EL (cell line): ENCODE data around the gene LINC01488.

Experiments
- DNase-seq: peaks from one replicate; pipeline ENCODE4 v3.0.0-alpha.2; 2016

The LINC01488 gene

DNA sequence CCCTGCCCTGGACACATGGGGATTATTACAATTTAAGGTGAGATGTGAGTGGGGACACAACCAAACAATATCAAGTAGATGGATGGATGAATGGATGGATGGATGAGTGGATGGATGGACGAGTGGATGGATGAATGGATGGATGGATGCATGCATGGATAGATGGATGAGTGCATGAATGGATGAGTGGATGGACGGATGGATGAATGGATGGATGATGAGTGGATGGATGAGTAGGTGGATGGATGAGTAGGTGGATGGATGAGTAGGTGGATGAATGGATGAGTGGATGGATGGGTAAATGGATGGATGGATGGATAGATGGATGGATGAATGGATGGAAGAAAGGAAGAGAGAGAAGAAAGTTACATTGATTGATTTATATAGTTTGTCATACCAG is 859 bp downstream of the LINC01488 start:
- no peak for DNase-seq

DNA sequence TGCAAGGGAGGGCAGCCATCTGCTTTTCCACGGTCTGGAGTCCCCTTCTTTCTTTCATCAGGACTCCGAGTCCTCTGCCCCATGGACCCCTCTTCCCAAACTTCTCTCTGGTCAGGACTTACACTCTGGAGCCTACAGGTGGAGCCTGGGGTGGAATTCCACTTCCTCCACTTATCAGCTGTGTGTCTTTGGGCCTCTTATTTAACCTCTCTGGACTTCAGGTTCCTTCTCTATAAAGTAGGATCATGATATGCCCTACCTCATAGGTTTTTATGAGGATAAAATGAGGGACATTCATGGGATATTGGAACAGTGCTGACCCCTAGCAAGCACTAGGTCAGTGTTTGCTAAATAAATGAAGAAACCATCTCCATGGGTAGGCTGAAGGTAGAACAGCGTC is 1.7 kb downstream of the LINC01488 start:
- DNase-seq: no peak

DNA sequence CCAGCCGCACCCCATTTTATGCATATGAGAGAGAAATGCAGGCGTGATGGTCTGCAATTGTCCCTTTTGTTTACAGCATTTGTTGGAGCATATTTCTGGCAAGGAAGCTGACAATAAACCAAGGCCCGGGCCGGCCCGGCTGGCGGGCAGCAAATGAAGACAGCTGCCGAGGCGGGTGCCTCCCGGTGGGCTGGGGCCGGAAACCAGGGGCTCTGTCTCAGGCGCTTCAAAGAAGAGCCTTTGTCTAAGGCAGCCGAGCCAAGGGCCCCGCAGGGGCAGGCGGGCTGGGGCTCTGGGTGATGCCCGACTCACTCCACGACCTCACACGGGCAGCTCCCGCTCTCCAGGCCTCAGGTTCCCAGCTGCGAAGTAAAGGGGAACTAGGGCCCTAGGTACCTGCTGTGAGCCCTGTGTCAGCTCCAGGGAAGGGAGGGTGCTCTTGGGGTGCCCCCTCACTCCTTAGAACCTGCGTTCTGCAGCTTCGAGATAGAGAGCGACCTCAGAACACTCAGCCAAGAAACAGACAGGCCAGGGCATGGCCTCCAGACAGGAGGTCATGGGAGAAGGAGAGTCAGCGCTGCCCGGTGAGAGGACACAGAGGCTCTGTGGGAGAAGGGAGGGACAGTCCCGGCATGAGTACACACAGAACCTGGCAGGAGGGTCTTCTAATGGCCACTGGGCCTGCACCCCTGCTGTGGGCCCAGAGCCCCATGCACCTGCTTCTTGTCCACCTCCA is 2.4 kb downstream of the LINC01488 start:
- DNase-seq: no peak

GRCh38 chr11:69484427-69485259 is 3.2 kb downstream of the LINC01488 start:
- DNase-seq: no peak

DNA sequence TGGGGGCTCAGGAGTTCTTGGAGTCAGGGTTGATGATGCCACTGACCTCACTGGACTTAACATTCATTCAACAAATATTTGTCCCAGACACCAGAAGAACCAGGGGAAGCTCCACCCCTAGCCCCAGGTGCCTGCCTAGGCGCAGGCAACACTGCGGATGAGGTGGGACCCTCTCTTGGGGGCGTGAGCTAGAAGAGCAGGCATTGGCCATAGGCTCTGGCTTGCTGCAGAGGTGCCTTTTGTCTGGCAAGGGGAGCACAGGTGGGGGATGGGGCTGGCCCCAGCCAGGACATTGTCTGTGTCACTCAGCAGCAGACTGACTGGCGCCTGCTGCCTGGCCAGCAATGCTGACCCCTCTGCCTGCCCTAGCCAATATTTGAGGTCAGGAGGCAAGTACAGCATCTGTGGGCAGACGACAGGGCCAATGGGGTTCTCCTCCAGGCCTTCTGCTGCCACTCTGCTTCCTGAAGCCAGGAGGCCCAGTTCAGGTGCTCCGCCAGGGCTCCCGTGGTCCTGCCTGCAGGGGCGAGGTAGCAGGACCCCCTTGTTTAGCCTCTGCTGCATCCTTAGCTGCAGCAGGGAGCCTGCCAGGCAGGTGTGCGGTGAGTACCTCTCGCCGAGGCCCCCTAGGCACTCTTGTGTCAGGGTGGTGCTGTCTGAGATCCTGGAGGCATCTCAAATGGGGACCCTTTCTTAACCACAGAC is 4.0 kb downstream of the LINC01488 start:
- no peak for DNase-seq

DNA sequence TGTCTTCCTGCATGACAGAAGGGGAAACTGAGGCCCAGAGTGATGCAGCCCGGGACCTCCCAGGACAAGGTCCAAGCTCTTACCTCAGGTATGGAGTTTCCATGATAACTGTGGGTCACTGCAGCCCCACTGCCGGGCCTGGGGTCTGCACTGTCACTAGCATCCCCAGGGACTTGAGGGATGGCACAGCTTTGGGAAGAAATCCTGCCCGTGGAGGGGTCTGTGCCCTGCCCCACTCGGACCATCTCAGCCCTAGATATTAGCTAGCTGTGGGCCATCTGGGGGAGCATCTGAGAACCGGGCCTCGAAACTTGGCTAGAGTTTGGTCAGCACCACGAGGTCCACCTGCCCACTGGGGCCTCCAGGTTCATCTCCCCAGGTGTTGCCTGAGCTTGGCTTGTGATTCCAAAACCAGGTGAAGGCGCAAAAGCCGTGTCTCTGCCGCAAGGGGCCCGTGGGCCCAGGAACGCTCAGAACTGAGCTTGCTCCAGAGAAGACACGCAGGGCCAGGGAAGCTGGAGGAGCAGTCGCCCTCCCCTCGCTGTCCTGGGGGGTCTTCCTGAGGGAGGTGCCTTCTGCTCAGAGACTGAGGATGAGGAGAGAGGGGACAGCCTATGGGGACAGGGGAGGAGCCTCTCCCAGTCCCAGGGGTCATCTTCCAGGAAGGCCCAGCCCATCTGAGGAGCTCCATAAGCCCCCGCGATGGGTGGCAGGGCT is 4.8 kb downstream of the LINC01488 start:
- no peak for DNase-seq

DNA sequence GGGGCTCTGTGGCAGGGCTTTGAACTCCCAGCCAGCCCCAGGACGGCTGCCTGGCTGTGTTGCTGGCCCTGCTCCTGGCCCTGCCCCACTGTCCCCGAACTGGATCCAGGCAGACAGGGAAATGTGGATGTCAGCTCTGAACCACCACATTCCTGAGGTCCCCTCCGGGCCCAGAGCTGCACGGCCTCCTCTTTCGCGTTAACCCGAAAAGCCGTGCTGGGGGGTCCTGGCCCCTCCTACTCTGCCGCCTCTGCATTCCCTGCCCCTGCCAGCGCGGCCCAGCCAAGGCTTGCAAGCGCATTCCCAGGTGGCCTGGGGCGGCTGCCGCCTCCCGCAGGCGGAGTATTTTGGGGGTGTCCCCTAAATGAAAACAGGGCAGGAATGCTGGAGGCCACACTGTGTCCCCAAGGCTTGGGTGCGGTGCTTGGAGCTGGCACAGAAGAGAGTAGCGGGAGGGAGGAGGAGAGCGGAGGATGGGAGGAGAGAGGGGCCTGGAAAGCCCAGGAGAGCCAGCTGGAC is 5.4 kb downstream of the LINC01488 start:
- no peak for DNase-seq

DNA sequence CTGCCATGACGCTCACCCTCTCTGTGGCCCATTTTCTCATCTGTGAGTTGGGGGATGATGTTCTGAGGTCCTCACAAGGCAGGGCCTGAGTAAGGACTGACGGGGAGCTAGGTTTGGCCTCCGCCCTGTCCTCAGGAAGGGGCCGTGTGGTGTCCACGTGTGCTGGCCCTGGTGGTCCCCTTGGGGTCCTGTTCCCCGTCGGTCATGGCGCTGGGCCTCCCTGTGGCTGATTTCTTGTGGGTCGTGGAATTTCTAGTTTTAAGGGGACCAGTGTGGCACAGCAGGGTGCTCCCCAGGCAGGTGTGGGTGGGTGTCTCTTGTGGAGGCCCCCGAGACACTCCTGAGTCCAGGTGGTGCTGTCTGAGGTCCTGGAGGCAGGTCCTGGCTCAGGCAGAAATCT is 5.9 kb downstream of the LINC01488 start:
- no peak for DNase-seq

- no peak for DNase-seq
These were observed 6.5 kb downstream of the LINC01488 start for GRCh38 chr11:69487849-69488542.

DNA sequence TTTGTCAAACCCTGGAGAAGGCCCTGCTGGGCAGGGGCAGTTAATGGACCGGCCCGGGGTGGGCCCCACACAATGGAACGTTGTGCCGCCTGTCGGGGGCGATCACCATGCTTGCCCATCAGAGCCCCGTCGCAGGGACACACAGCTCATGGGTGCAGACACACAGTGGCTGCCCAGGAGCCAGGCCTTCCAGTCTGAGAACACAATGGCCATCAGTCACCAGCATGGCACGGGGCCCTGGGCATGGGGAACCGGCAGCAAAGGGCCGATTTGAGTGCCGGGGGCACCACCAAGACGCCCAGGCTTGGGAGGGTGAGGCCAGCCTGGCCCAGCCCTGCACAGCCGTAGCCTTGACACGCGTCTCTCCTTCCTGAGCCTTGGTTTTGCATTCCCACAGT is 7.1 kb downstream of the LINC01488 start:
- DNase-seq: no peak

DNA sequence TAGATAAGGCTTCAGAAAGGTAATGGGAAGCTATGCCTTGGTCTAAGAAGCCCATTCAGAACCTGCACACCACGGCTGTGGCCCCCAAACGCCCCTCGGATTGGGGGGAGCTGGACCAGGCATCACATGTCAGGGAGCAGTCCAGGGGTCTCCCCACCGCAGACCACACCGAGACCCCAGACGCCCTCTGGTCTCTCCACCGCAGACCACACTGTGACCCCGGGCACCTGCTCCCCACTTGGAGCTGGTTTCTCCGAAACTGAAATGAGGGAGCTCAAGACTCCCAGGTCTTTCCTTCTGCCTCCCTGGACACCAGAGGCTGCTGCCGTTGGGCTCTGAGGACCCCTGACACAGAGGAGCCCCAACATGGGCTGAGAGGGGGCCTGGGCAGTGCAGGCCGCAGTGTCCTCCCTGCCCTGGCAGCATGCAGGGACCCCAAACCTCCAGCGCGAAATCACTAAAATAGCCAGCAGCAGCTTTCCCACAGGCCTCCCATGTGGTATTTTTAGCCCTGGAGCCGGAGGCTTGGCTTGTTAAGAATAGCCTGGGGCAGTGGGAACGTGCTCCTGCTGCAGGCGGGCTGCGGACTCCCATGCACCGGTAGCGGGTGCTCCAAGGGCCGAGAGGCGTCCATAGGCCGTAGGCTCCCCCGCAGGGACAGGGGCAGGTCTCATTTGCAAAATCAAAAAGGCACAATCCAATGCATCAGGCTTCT is 7.7 kb downstream of the LINC01488 start:
- DNase-seq: no peak

- DNase-seq: no peak
These were observed 8.4 kb downstream of the LINC01488 start for GRCh38 chr11:69489746-69490365.

- DNase-seq: no peak
These were observed 9.1 kb downstream of the LINC01488 start for GRCh38 chr11:69490516-69490915.

GRCh38 chr11:69491071-69492031 is 9.9 kb downstream of the LINC01488 start:
- no peak for DNase-seq

- DNase-seq: peak; percentile 42
These were observed 10.9 kb downstream of the LINC01488 start for GRCh38 chr11:69492201-69492991.

DNA sequence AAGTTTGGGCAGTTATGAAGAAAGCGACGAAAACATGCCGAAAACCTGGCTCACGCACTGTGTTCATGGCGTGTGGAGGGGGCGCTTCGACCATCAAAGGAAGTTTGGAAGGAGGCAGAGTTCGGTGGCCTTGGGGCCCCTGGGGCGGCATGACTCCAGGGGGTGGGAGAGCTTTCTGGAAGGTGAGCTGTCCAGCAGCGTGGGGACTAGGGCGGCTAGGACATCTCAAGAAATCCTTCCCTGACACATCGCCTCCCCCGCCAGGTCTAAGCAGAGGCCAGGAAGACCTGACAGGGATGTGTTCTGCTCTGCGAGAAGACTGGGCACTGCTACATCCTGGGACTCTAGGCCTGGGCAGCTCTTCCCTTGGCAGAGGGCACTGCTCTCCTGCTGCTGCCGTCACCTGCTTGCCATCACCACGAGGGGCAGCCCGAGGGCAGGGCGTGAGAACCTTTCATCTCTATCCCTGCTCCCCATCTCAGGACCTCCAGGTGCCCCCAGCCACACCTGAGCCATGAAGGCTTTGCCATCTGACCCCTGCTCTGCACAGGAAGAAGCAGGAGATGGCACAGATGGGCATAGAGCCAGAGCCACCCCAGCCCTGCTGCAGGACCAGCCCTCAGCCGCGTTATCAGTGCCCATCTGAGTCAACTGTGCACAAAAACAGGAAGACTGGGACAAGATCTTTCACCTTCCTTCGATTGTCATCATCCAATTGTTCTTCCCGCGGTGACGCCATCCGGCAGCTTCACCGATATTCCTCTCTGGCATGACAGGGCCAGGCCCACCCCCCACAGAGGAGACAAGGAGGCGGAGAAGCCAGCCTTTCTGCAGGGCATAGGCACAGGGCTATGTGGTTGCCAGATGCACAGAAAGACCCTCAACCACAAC is 12.7 kb downstream of the LINC01488 start:
- no peak for DNase-seq

GRCh38 chr11:69494851-69495250 is 13.4 kb downstream of the LINC01488 start:
- DNase-seq: no peak
